Activated CD8-positive, alpha-beta T cell treated with anti-CD3 and anti-CD28 coated beads, Interleukin-2, amount 10 ng/mL, durations not matched to agents 7 days and 5 days (primary cell): ENCODE data around the gene KRT71. TPM values are rescaled to one million over a fixed set of nuclear protein-coding genes. Genes with fewer than 3 reads are reported as not detected.
"Not testable (repeated sequence)": the region's sequence is repeated elsewhere in the genome, so short reads cannot be mapped to it uniquely, and the experiment has no call there.

Source experiments
- ATAC-seq: fragments of 150-1000 bp; cut with Tn5 transposase; one replicate; pipeline ENCODE4 v1.10.0; 2021; ENCODE audit warnings: moderate library complexity
- CTCF ChIA-PET: fragments of 350-600 bp; sonication (Branson Sonifier 250); formaldehyde crosslinking; loops from one replicate; lab custom pipeline; 2021; ENCODE audit warnings: antibody characterized with exemption; lab: Charles Lee
- POLR2A ChIA-PET: fragments of 350-600 bp; sonication (Branson Sonifier 250); formaldehyde crosslinking; loops from one replicate; lab custom pipeline; 2021; ENCODE audit warnings: antibody characterized with exemption; lab: Charles Lee
- DNase-seq: peaks from one replicate; pipeline ENCODE4 v3.0.0-alpha.2; 2020
- H3K27ac Mint-ChIP-seq: one replicate; pipeline ENCODE4 v1.8.0; 2021; ENCODE audit warnings: mild to moderate bottlenecking, mixed read lengths
- H3K27me3 Mint-ChIP-seq: one replicate; pipeline ENCODE4 v1.8.0; 2021; ENCODE audit warnings: low read depth, mixed read lengths
- H3K36me3 Mint-ChIP-seq: one replicate; pipeline ENCODE4 v1.8.0; 2021; ENCODE audit warnings: low read depth, mixed read lengths
- H3K4me1 Mint-ChIP-seq: one replicate; pipeline ENCODE4 v1.8.0; 2021; ENCODE audit warnings: low read depth, mixed read lengths
- H3K4me3 Mint-ChIP-seq: one replicate; pipeline ENCODE4 v1.8.0; 2021; ENCODE audit warnings: mild to moderate bottlenecking, mixed read lengths
- H3K9me3 Mint-ChIP-seq: one replicate; pipeline ENCODE4 v1.8.0; 2022; ENCODE audit warnings: mixed read lengths; ENCODE audit not compliant: insufficient read depth
- total RNA-seq, 2 experiments: library from RNA; stranded (reverse); gene quantifications; one replicate each; pipeline ENCODE4 v1.2.3, GENCODE V29; 2021

Gene KRT71
- total RNA-seq = not detected

DNA sequence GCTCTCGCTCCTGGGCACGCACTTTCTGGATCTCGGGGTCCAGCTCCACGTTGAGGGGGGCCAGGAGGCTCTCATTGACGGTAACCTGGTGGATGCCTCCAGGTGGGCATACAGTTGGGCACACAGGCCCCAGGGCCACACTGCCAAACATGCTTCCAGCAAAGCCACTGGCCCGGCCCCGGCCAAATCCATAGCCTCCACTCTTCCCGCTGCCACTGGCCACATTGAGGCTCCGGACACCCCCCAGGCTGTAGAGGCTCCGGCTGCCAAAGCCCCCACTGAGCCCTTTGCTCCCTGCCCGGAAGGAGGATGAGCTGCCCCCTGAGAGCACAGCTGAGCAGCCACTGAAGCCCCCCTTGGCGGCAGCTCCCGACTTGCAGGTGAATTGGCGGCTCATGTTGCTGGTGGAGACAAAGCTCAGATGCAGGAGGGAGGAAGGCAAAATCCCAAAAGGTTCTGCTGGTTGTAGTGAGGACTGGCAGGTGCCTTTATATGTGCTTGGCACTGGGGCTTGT, at the start of gene KRT71:
KRT71 (minus strand) TSS at position 465 of the 515 bp plus-strand sequence; CDS start at position 397, 68 bp downstream.
- Mint-ChIP-seq H3K36me3 (no peaks in the 10 kb centered on the region), H3K27ac (no peak within 1 kb of the TSS), H3K4me1 (no peaks in the 10 kb centered on the region), H3K9me3 (no peaks in the 10 kb centered on the region), H3K27me3 (peaks cover 26% of the 10 kb centered on the region), H3K4me3 (no peak within 1 kb of the TSS)
- ATAC-seq (no peak), DNase-seq (no peak)
- POLR2A ChIA-PET = no interaction called here
- CTCF ChIA-PET = no interaction called here

GRCh38 chr12:52602552-52602951, 49.6 kb upstream of the KRT71 start:
- ChIA-PET POLR2A (no interaction called here), CTCF (interaction anchor here (1.5 kb wide), 1 partner anchor 10 kb away, joined by 3 read pairs; no protein-coding TSS in a partner anchor)
- H3K27ac Mint-ChIP-seq = no peak overlapping the region
- H3K4me3 Mint-ChIP-seq = no peak overlapping the region
- no peak for ATAC-seq
- peaks cover 25% of the 10 kb centered on the region for H3K27me3 Mint-ChIP-seq
- no peaks in the 10 kb centered on the region for H3K36me3 Mint-ChIP-seq
- no peak for DNase-seq
- H3K9me3 Mint-ChIP-seq = no peaks in the 10 kb centered on the region
- peaks cover 25% of the 10 kb centered on the region for H3K4me1 Mint-ChIP-seq

- POLR2A ChIA-PET = interaction anchor here (0.7 kb wide), 1 partner anchor 9 kb away, joined by 3 read pairs; no protein-coding TSS in a partner anchor
Observed at GRCh38 chr12:52601671-52602070, 48.7 kb upstream of the KRT71 start.

GRCh38 chr12:52600941-52601481, 48.1 kb upstream of the KRT71 start, which contains the start of gene KRT72:
TSS of gene KRT72 (minus strand) at chr12:52601463. CDS start at chr12:52601452, 11 bp downstream.
- Mint-ChIP-seq H3K4me3 (no peak within 1 kb of the TSS), H3K4me1 (peaks cover 25% of the 10 kb centered on the region), H3K27me3 (peaks cover 29% of the 10 kb centered on the region), H3K9me3 (no peaks in the 10 kb centered on the region), H3K36me3 (no peaks in the 10 kb centered on the region), H3K27ac (no peak within 1 kb of the TSS)
- CTCF ChIA-PET = interaction anchor here (1.5 kb wide), 1 partner anchor 12 kb away, joined by 3 read pairs; no protein-coding TSS in a partner anchor
- DNase-seq = no peak
- no peak for ATAC-seq
- POLR2A ChIA-PET = interaction anchor here (0.7 kb wide), 1 partner anchor 9 kb away, joined by 3 read pairs; no protein-coding TSS in a partner anchor

More at GRCh38 chr12:52601671-52602070, 48.7 kb upstream of the KRT71 start:
- ATAC-seq (no peak), DNase-seq (no peak)
- no peaks in the 10 kb centered on the region for H3K9me3 Mint-ChIP-seq
- peaks cover 25% of the 10 kb centered on the region for H3K4me1 Mint-ChIP-seq
- H3K36me3 Mint-ChIP-seq = no peaks in the 10 kb centered on the region
- CTCF ChIA-PET = interaction anchor here (1.5 kb wide), 1 partner anchor 11 kb away, joined by 3 read pairs; no protein-coding TSS in a partner anchor
- H3K4me3 Mint-ChIP-seq = no peak overlapping the region
- H3K27ac Mint-ChIP-seq = no peak overlapping the region
- peaks cover 27% of the 10 kb centered on the region for H3K27me3 Mint-ChIP-seq

- H3K4me1 Mint-ChIP-seq = peaks cover 20% of the 10 kb centered on the region
- DNase-seq (no peak), ATAC-seq (no peak)
- CTCF ChIA-PET = no interaction called here
- H3K27ac Mint-ChIP-seq = no peak overlapping the region
- H3K36me3 Mint-ChIP-seq = no peaks in the 10 kb centered on the region
- POLR2A ChIA-PET = interaction anchor here (0.8 kb wide), 1 partner anchor 177 kb away, joined by 3 read pairs; no protein-coding TSS in a partner anchor
- no peaks in the 10 kb centered on the region for H3K9me3 Mint-ChIP-seq
- no peak overlapping the region for H3K4me3 Mint-ChIP-seq
- H3K27me3 Mint-ChIP-seq = peaks cover 33% of the 10 kb centered on the region
Observed at GRCh38 chr12:52600475-52600874, 47.5 kb upstream of the KRT71 start.

DNA sequence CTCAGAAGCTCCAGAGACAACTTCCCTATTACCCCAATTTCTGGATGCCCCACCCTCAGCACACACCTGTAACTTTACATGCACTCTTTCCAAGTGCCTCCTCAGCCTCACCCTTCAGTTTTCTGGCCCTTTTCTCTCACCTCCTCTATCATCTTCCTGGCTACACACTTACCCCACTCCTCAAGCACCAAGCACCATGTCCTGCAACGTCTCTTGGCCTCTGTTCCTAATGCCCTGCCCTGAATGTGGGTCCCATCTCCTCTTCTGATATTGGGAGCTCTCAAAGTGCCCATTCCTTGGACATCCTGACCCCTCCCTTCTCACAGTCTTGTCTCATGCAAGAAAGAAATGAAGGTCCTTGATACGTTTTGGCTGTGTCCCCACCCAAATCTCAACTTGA, 47.1 kb upstream of the KRT71 start:
- ATAC-seq (no peak), DNase-seq (no peak)
- ChIA-PET CTCF (interaction anchor here (1.1 kb wide), 1 partner anchor 271 kb away, joined by 3 read pairs; no protein-coding TSS in a partner anchor), POLR2A (interaction anchor here (0.8 kb wide), 1 partner anchor 177 kb away, joined by 3 read pairs; no protein-coding TSS in a partner anchor)
- Mint-ChIP-seq H3K27ac (no peak overlapping the region), H3K4me1 (peaks cover 17% of the 10 kb centered on the region), H3K36me3 (no peaks in the 10 kb centered on the region), H3K4me3 (no peak overlapping the region), H3K27me3 (peaks cover 33% of the 10 kb centered on the region), H3K9me3 (no peaks in the 10 kb centered on the region)

DNA sequence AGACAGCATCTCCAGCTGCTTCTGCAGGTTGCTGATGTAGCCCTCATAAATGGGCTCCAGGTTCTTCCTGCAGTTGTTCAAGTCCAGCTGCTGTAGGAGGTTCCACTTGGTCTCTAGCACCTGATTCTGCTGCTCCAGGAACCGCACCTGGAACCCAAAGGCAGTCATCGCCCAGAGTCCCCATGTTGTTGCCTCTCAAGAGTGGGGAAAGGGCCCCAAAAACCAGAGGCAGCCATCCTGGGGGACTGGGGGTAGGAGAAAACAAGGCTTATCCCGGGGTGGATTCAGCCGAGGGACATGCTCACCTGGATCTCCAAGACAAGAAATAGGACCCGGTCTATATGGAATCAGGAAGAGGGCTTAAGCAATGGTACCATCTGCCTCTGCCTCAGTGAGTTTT, 46.0 kb upstream of the KRT71 start:
- CTCF ChIA-PET = interaction anchor here (1.1 to 1.9 kb wide), 3 partner anchors 14 to 272 kb away, joined by 3 to 11 read pairs (median 3); no protein-coding TSS in a partner anchor
- peaks cover 8% of the 10 kb centered on the region for H3K4me1 Mint-ChIP-seq

DNA sequence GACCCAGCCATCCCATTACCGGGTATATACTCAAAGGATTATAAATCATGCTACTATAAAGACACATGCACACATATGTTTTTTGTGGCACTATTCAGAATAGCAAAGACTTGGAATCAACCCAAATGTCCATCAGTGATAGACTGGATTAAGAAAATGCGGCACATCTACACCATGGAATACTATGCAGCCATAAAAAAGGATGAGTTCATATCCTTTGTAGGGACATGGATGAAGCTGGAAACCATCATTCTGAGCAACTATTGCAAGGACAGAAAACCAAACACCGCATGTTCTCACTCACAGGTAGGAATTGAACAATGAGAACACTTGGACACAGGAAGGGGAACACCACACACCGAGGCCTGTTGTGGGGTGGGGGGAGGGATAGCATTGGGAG, 41.3 kb upstream of the KRT71 start:
- H3K9me3 Mint-ChIP-seq, H3K27ac Mint-ChIP-seq, POLR2A ChIA-PET, ATAC-seq, DNase-seq, H3K36me3 Mint-ChIP-seq, H3K4me1 Mint-ChIP-seq, H3K4me3 Mint-ChIP-seq: not testable (repeated sequence)
- peaks cover 24% of the 10 kb centered on the region for H3K27me3 Mint-ChIP-seq
- CTCF ChIA-PET = interaction anchor here (1.2 to 2.4 kb wide), 4 partner anchors 8 to 291 kb away, joined by 3 to 7 read pairs (median 4); no protein-coding TSS in a partner anchor

More for the DNA sequence above, 46.0 kb upstream of the KRT71 start:
- ATAC-seq (no peak), DNase-seq (no peak)
- H3K9me3 Mint-ChIP-seq = no peaks in the 10 kb centered on the region
- POLR2A ChIA-PET = no interaction called here
- no peak overlapping the region for H3K27ac Mint-ChIP-seq
- H3K4me3 Mint-ChIP-seq = no peak overlapping the region
- H3K36me3 Mint-ChIP-seq = no peaks in the 10 kb centered on the region
- H3K27me3 Mint-ChIP-seq = peaks cover 33% of the 10 kb centered on the region

DNA sequence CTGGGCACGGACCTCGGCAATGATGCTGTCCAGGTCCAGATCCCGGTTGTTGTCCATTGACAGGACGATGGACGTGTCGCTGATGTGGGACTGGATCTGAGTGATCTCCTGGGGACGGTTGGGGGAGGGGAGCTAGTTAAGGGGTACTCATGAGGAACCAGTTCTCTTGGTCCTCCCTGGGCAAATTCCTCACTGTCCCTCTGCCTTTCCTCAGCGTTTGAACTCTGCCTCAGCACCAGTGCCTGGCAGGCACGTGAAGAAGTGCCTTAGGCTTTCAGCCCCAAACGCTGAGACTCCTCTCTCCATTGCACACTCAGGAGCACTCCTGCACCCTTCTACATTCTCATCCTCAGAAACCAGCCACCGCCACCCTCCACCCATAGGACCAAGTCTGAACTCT, 38.6 kb upstream of the KRT71 start:
- H3K36me3 Mint-ChIP-seq = no peaks in the 10 kb centered on the region
- DNase-seq (no peak), ATAC-seq (no peak)
- ChIA-PET CTCF (interaction anchor here (0.6 to 20.3 kb wide), 3 partner anchors 42 to 284 kb away, joined by 3 to 736 read pairs (median 3); no protein-coding TSS in a partner anchor), POLR2A (no interaction called here)
- no peak overlapping the region for H3K4me3 Mint-ChIP-seq
- H3K27ac Mint-ChIP-seq = no peak overlapping the region
- no peaks in the 10 kb centered on the region for H3K9me3 Mint-ChIP-seq
- peaks cover 11% of the 10 kb centered on the region for H3K4me1 Mint-ChIP-seq
- H3K27me3 Mint-ChIP-seq = peaks cover 9% of the 10 kb centered on the region

DNA sequence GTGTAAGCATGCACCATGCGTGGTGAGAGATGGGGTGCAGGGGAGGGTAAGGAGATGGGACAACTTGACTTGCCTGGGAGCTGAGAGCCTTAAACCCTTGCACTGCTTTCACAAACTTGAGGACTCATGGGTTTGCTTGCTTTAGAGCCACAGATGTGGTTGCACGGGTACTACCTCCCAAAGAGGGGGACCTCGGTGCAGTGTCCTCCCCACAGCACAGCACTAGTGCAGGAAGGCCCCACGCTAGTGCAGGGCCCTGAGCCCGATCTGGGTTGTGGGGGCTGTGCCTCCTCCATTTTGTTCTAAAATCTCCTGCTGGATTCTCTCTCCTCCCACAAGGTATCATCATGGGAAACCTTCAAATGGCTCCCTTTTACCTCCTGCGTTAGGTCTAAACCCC, 37.1 kb upstream of the KRT71 start:
- ChIA-PET POLR2A (no interaction called here), CTCF (interaction anchor here (1.5 to 20.3 kb wide), 2 partner anchors 18 to 286 kb away, joined by 3 to 736 read pairs; no protein-coding TSS in a partner anchor)
- Mint-ChIP-seq H3K27me3 (peaks cover 3% of the 10 kb centered on the region), H3K36me3 (no peaks in the 10 kb centered on the region), H3K4me3 (no peak overlapping the region), H3K27ac (no peak overlapping the region), H3K4me1 (peaks cover 26% of the 10 kb centered on the region), H3K9me3 (no peaks in the 10 kb centered on the region)
- no peak for ATAC-seq
- no peak for DNase-seq

DNA sequence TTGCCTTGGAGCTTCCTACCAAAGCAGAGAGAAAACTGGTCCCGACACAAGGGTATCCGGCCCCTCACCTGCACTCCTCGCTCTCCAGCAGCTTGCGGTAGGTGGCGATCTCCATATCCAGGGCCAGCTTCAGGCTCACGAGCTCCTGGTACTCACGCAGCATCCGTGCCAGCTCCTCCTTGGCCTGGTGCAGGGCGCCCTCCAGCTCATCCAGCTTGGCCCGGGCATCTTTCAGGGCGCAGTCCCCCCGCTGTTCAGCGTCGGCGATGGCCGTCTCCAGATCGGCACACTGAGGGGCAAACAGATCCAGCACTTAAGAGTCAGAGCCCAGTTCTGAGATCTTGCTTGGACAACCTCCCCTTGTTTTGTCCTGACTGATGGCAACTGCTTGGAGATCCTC, 34.6 kb upstream of the KRT71 start:
- H3K9me3 Mint-ChIP-seq = no peaks in the 10 kb centered on the region
- ChIA-PET POLR2A (no interaction called here), CTCF (interaction anchor here (0.6 to 20.3 kb wide), 6 partner anchors 9 to 288 kb away, joined by 3 to 736 read pairs (median 6); partner anchors contain the start of gene KRT1)
- H3K27me3 Mint-ChIP-seq = peaks cover 3% of the 10 kb centered on the region
- no peak overlapping the region for H3K4me3 Mint-ChIP-seq
- no peak overlapping the region for H3K27ac Mint-ChIP-seq
- H3K36me3 Mint-ChIP-seq = no peaks in the 10 kb centered on the region
- peaks cover 38% of the 10 kb centered on the region for H3K4me1 Mint-ChIP-seq
- DNase-seq (no peak), ATAC-seq (no peak)
